Measurements from ENCODE around the gene SLC17A5. TPM values are rescaled to one million over a fixed set of nuclear protein-coding genes. Genes with fewer than 3 reads are reported as not detected.

SLC17A5 gene
- total and polyA plus RNA-seq, 9 of the 15 experiments (the other 6 are each of a cell fraction or from before 2014, with no cell fraction given), result 1.3 to 7.2 (median 3.4) TPM

DNA sequence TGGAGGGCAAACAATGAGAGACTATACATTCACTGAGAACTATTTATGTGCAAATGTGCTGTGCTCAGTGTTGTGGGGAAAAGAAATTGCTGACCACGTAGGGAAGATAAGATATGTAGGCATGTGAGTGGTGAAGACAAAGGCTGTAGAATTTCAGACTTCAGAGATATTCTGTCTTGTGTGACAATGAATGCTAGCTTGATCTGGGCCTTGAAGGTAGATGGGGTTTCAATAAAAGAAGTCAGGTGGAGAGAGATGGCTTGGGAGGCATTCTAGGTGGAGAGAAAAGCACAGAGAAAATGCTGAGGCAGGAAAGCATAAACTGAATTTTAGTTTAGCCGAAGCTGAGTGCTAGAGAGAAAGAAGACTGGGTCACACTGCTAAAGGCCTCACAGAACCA, 76.1 kb downstream of the SLC17A5 start:
- Histone ChIP-seq H3K4me1 (replicated peaks in 1 of 2; ENCODE audit: control insufficient read depth in 2 of 2, insufficient read depth in 2 of 2, low read length in 2 of 2) (peaks cover 13 to 23% of the 10 kb centered on the region in 2 experiments), H3K27ac (ENCODE audit: extremely low read depth, low read depth, low read length) (peak overlapping the region; percentile 61; the same call in 2 of the 3 replicates), H2AFZ (ENCODE audit: low read depth, low read length) (peak overlapping the region; percentile 94), H3K27me3 (ENCODE audit: control insufficient read depth in 2 of 2, insufficient read depth in 2 of 2, low read length in 2 of 2) (no peaks in the 10 kb centered on the region), H3K9ac (ENCODE audit: insufficient read depth in 1 of 2, low read depth in 2 of 2, low read length in 2 of 2) (peak overlapping the region in 1 of 2 experiments; percentile 54; a peak in 2 of 4 replicates), H3K4me3 (no peak overlapping the region), H3K9me1 (ENCODE audit: control insufficient read depth, insufficient read depth, low read length) (peaks cover 3% of the 10 kb centered on the region), H3K4me2 (ENCODE audit: insufficient read depth, low read length) (peak overlapping the region; percentile 26; the same call in 1 of the 2 replicates), H4K20me1 (replicated peaks; ENCODE audit: control insufficient read depth, insufficient read depth, low read length) (no peaks in the 10 kb centered on the region), H3K79me2 (ENCODE audit: control insufficient read depth, insufficient read depth, low read length) (no peaks in the 10 kb centered on the region), H3K9me3 (replicated peaks; ENCODE audit: control insufficient read depth, insufficient read depth, low read depth, low read length) (0 out of 2 replicates have a peak, but pooled peaks cover 2% of the 10 kb centered on the region), H3K36me3 (ENCODE audit: control insufficient read depth, insufficient read depth, low read length) (no peaks in the 10 kb centered on the region)
- 44% methylated on average over 2 of the region's 2 CpGs for WGBS (ENCODE audit: insufficient coverage, low coverage, missing lambda C conversion rate)
- FAIRE-seq (no peak), ATAC-seq (no peak), DNase-seq (ENCODE audit: extremely low read depth in 1 of 4, low spot score in 3 of 4) (peak in 1 of 4 experiments; percentile 28)
- ChIA-PET CTCF (ENCODE audit: low intra/inter-chr PET ratio) (no interaction called here), POLR2A (interaction anchor here (0.6 to 1.1 kb wide), 2 partner anchors 9 to 13 kb away, joined by 3 read pairs; no protein-coding TSS in a partner anchor)
- no TSS peak for BruUV-seq (replicated peaks)
- intact Hi-C loops (cut with micrococcal nuclease) (no loop called here), in situ Hi-C loops (cut with MboI) (no loop called here)
- TF ChIP-seq MAFG (tag; conservative IDR thresholded peaks at IDR 0.05) (peak; percentile 55), ARID1B (IDR thresholded peaks at IDR 0.05) (peak; percentile 19; the same call in 1 of the 2 replicates), TBP (optimal IDR thresholded peaks at IDR 0.05; ENCODE audit: low read depth, low read length) (no peak), PRPF4 (IDR thresholded peaks at IDR 0.05; ENCODE audit: insufficient read depth, low read depth, low read length, poor library complexity, severe bottlenecking) (no peak), HNRNPUL1 (IDR thresholded peaks at IDR 0.05; ENCODE audit: low read length) (no peak), HMGN3 (IDR thresholded peaks at IDR 0.05; ENCODE audit: borderline replicate concordance, extremely low read depth, insufficient read length, low read depth, low read length) (no peak), SOX6 (IDR thresholded peaks at IDR 0.05) (peak; percentile 57), DIDO1 (tag; IDR thresholded peaks at IDR 0.05; ENCODE audit: low read depth) (no peak), AFF4 (CRISPR knock-in tag; IDR thresholded peaks at IDR 0.05) (no peak), EZH2 (IDR thresholded peaks at IDR 0.05; ENCODE audit: borderline replicate concordance, low read depth, low read length) (no peak)
- TF ChIP-seq, protein P1, sequence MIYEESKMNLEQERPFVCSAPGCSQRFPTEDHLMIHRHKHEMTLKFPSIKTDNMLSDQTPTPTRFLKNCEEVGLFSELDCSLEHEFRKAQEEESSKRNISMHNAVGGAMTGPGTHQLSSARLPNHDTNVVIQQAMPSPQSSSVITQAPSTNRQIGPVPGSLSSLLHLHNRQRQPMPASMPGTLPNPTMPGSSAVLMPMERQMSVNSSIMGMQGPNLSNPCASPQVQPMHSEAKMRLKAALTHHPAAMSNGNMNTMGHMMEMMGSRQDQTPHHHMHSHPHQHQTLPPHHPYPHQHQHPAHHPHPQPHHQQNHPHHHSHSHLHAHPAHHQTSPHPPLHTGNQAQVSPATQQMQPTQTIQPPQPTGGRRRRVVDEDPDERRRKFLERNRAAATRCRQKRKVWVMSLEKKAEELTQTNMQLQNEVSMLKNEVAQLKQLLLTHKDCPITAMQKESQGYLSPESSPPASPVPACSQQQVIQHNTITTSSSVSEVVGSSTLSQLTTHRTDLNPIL (CRISPR knock-in tag; IDR thresholded peaks at IDR 0.05), result no peak
- TF ChIP-seq, protein P2, sequence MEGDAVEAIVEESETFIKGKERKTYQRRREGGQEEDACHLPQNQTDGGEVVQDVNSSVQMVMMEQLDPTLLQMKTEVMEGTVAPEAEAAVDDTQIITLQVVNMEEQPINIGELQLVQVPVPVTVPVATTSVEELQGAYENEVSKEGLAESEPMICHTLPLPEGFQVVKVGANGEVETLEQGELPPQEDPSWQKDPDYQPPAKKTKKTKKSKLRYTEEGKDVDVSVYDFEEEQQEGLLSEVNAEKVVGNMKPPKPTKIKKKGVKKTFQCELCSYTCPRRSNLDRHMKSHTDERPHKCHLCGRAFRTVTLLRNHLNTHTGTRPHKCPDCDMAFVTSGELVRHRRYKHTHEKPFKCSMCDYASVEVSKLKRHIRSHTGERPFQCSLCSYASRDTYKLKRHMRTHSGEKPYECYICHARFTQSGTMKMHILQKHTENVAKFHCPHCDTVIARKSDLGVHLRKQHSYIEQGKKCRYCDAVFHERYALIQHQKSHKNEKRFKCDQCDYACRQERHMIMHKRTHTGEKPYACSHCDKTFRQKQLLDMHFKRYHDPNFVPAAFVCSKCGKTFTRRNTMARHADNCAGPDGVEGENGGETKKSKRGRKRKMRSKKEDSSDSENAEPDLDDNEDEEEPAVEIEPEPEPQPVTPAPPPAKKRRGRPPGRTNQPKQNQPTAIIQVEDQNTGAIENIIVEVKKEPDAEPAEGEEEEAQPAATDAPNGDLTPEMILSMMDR (IDR thresholded peaks at IDR 0.05 in 2 of 3, conservative IDR thresholded peaks at IDR 0.05 in 1 of 3; ENCODE audit: insufficient read depth in 2 of 3, low read depth in 1 of 3, low read length in 3 of 3), result no peak
- TF ChIP-seq, protein P3, sequence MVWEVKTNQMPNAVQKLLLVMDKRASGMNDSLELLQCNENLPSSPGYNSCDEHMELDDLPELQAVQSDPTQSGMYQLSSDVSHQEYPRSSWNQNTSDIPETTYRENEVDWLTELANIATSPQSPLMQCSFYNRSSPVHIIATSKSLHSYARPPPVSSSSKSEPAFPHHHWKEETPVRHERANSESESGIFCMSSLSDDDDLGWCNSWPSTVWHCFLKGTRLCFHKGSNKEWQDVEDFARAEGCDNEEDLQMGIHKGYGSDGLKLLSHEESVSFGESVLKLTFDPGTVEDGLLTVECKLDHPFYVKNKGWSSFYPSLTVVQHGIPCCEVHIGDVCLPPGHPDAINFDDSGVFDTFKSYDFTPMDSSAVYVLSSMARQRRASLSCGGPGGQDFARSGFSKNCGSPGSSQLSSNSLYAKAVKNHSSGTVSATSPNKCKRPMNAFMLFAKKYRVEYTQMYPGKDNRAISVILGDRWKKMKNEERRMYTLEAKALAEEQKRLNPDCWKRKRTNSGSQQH (CRISPR knock-in tag; IDR thresholded peaks at IDR 0.05), result no peak

Data from K562 (cell line).